Glutamatergic neuron (in vitro differentiated cells): ENCODE data around the gene ARCN1. TPM values are rescaled to one million over a fixed set of nuclear protein-coding genes. Genes with fewer than 3 reads are reported as not detected.

Source experiments
- DNase-seq: peaks from one replicate; pipeline ENCODE4 v3.0.0; 2022
- H3K27ac Mint-ChIP-seq: one replicate; pipeline ENCODE4 v1.8.0; 2020; ENCODE audit warnings: mild to moderate bottlenecking, mixed read lengths, inconsistent platforms; ENCODE audit not compliant: unreplicated experiment
- H3K27me3 Mint-ChIP-seq: one replicate; pipeline ENCODE4 v1.8.0; 2020; ENCODE audit warnings: mild to moderate bottlenecking, moderate library complexity, mixed read lengths, inconsistent platforms; ENCODE audit not compliant: unreplicated experiment
- H3K36me3 Mint-ChIP-seq: one replicate; pipeline ENCODE4 v1.8.0; 2020; ENCODE audit warnings: mild to moderate bottlenecking, mixed read lengths, inconsistent platforms; ENCODE audit not compliant: unreplicated experiment
- H3K4me1 Mint-ChIP-seq: one replicate; pipeline ENCODE4 v1.8.0; 2020; ENCODE audit warnings: mild to moderate bottlenecking, low read depth, mixed read lengths, inconsistent platforms; ENCODE audit not compliant: unreplicated experiment
- H3K4me3 Mint-ChIP-seq: one replicate; pipeline ENCODE4 v1.8.0; 2020; ENCODE audit warnings: mild to moderate bottlenecking, mixed read lengths, inconsistent platforms; ENCODE audit not compliant: unreplicated experiment
- H3K9me3 Mint-ChIP-seq: one replicate; pipeline ENCODE4 v1.8.0; 2020; ENCODE audit warnings: mild to moderate bottlenecking, moderate library complexity, mixed read lengths, inconsistent platforms; ENCODE audit not compliant: unreplicated experiment
- CTCF ChIP-seq: fragments of 200-600 bp; sonication (generic); IDR thresholded peaks from one replicate; pipeline ENCODE4 v1.5.0; 2021; ENCODE audit not compliant: partially characterized antibody, unreplicated experiment
- total RNA-seq: library from RNA; stranded (reverse); fragmentation: NEBNext Ultra II Directional; extraction: Animal tissue kit (Norgen Biotek cat#: 25700); gene quantifications from one replicate; pipeline ENCODE4 v1.2.1, GENCODE V29; 2021; ENCODE audit not compliant: unreplicated experiment

The ARCN1 gene
- total RNA-seq, 1 donor from 2014 or later: 118 TPM

DNA sequence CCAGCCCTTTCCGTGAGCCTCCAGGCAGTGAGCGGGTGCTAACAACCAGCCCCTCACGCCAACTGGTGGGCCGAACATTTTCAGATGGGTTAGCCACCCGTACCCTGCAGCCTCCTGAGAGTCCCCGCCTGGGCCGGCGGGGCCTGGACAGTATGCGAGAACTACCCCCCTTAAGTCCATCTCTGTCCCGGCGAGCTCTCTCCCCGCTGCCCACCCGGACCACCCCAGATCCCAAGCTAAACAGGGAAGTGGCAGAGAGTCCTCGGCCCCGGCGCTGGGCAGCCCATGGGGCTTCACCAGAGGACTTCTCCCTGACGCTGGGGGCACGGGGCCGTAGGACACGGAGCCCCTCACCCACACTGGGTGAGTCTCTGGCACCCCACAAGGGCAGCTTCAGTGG, 55.8 kb downstream of the ARCN1 start:
- Mint-ChIP-seq H3K27me3 (no peaks in the 10 kb centered on the region), H3K4me3 (no peak overlapping the region), H3K27ac (no peak overlapping the region), H3K36me3 (peaks cover 15% of the 10 kb centered on the region), H3K9me3 (peaks cover 2% of the 10 kb centered on the region), H3K4me1 (no peaks in the 10 kb centered on the region)
- no peak for DNase-seq
- no peak for TF ChIP-seq CTCF

- Mint-ChIP-seq H3K4me3 (no peak overlapping the region), H3K27me3 (no peaks in the 10 kb centered on the region), H3K36me3 (peaks cover 16% of the 10 kb centered on the region), H3K4me1 (no peaks in the 10 kb centered on the region), H3K27ac (no peak overlapping the region), H3K9me3 (peaks cover 2% of the 10 kb centered on the region)
- no peak for DNase-seq
- TF ChIP-seq CTCF: no peak
Measured at GRCh38 chr11:118628432-118628831, 56.2 kb downstream of the ARCN1 start.

DNA sequence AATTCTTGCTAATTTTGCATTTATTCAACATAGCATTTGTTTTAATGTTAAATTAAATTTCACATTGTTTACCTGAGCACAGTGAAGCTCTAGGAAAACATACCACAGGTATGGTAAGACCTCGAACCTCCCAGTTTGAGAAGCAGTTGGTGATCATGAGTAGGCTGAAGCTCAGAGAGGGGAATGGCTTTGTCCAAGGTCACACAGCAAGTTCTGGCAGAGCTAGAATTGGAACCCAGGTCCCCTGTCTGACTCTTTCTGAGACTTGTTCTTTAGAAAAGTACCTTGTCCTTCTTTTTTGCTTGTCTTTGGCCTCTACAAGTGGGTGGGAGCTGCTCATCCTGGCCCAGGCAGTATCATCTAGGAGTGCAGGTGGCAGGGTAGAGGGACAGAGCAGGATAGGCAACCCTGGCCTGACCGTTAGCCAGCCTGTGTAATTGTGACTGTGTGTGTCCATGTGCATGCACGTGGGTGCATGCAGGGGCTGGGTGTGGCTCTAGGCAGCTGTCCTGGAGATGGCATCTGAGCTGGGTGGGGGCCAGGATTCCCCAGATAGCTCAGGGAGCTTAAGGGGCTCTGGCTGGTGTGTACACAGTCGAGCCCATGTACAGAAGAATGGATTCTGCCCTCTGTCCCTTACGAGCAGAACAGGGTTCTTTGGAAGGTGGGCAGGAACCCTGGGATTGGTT, 56.8 kb downstream of the ARCN1 start:
- no peak for TF ChIP-seq CTCF
- Mint-ChIP-seq H3K27ac (no peak overlapping the region), H3K9me3 (peaks cover 2% of the 10 kb centered on the region), H3K4me3 (no peak overlapping the region), H3K27me3 (no peaks in the 10 kb centered on the region), H3K36me3 (peaks cover 16% of the 10 kb centered on the region), H3K4me1 (no peaks in the 10 kb centered on the region)
- no peak for DNase-seq

- Mint-ChIP-seq H3K4me3 (no peak overlapping the region), H3K9me3 (peaks cover 2% of the 10 kb centered on the region), H3K27me3 (peaks cover 4% of the 10 kb centered on the region), H3K4me1 (peaks cover 4% of the 10 kb centered on the region), H3K27ac (no peak overlapping the region), H3K36me3 (peaks cover 16% of the 10 kb centered on the region)
- no peak for TF ChIP-seq CTCF
- no peak for DNase-seq
Measured at GRCh38 chr11:118629761-118630661, 57.8 kb downstream of the ARCN1 start.
